HK-2 (cell line): ENCODE results near the gene KCNIP3.

Experiments
- DNase-seq: peaks from one replicate; pipeline ENCODE4 v3.0.0-alpha.2; 2018; ENCODE audit not compliant: unreplicated experiment

Gene KCNIP3

DNA sequence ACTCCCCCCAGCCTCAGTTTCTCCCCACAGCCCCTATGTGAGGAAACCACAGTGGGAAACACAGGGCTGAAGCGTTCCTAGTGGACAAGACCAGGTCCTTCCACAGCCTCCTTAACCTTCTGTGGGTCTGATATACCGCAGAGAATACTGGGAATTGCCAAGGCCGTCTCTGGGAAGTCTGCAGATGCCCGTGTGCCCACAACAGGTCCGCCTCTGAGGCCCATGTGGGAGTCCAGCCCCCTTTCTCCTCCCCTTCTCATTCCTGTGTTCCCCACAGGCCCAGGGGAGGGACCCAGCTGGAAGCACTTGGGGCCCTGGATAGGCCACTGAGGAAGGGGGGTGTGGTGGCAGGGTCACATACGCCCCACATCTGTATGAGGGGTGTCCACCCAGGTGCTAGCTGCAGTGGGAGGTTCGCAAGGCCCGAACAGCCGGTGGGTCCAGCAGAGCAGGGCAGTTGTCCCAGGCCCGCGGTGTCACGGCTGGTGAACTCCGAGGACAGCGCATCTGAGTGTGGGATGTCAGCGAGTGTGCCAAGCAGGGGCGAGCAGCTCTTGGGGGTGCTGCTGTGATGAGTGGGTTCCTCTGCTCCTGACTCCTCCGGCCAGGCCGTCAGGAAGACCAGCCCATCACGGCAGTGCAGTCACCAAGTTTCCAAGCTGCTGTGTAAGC is 2.4 kb upstream of the KCNIP3 start:
- no peak for DNase-seq

DNA sequence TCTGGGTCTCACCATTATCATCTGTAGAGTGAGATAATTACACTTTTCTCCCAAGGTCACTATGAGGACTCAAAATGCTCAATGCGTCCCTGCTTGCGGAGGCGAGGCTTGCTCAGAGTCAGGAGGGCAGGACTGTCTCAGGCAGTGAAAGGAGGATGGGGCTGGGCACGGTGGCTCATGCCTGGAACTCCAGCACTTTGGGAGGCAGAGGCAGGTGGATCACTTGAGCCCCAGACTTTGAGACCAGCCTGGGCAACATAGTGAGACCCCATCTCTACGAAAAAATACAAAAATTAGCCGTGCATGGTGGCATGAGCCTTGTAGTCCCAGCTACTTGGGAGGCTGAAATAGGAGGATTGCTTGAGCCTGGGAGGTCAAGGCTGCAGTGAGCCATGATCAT is 1.8 kb upstream of the KCNIP3 start:
- no peak for DNase-seq

DNA sequence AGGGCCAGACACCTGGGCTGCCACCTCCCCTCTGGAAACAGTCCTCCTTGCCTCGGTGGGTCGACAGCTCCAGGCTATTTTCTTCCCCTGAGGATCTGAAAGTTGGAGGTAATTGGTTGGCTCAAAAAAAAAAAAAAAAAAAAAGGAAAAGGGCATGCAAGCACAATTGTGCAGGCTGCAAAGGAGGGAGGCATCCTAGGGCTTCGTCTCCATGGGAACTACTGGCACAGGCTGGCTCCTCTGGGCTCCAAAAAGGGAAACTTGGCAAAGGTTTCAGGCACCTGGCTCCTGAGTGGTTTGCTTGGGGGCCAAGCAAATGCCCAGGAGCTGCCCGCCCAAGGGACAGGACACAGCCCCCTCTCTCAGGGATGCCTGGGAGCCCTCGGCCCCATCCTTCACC is 1.1 kb upstream of the KCNIP3 start:
- no peak for DNase-seq

GRCh38 chr2:95297639-95298395 is 670 bp downstream of the KCNIP3 start:
- DNase-seq: no peak

- DNase-seq: no peak
These were observed 1.5 kb downstream of the KCNIP3 start for GRCh38 chr2:95298486-95299111.

DNA sequence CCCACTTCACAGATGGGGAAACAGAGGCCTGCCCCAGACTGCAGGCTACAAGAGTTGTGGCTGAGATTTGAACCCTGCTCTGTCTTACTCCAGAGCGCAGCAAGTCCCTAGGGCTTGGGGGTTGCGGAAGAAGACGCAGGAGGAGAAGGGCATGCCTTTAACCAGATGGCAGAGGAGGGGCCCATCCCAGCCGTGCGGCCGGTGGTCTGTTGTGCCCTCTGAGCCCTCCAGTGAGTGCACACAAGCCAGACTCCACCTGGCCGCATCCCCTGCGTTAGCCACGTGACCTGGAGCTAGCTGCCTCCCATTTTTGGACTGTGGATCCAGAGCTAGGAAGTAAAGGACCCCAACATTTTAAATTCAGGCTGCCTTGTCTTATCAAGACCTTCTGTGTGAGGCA is 2.8 kb downstream of the KCNIP3 start:
- no peak for DNase-seq

- no peak for DNase-seq
These were observed 3.3 kb downstream of the KCNIP3 start for GRCh38 chr2:95300450-95300849.

- DNase-seq: no peak
These were observed 4.0 kb downstream of the KCNIP3 start for GRCh38 chr2:95301186-95301585.

- no peak for DNase-seq
These were observed 4.9 kb downstream of the KCNIP3 start for GRCh38 chr2:95301876-95302641.

- DNase-seq: no peak
These were observed 6.2 kb downstream of the KCNIP3 start for GRCh38 chr2:95303191-95303919.

GRCh38 chr2:95305380-95306061 is 8.4 kb downstream of the KCNIP3 start:
- DNase-seq: no peak

- no peak for DNase-seq
These were observed 9.3 kb downstream of the KCNIP3 start for GRCh38 chr2:95306336-95306895.

- no peak for DNase-seq
These were observed 9.9 kb downstream of the KCNIP3 start for GRCh38 chr2:95307036-95307435.

DNA sequence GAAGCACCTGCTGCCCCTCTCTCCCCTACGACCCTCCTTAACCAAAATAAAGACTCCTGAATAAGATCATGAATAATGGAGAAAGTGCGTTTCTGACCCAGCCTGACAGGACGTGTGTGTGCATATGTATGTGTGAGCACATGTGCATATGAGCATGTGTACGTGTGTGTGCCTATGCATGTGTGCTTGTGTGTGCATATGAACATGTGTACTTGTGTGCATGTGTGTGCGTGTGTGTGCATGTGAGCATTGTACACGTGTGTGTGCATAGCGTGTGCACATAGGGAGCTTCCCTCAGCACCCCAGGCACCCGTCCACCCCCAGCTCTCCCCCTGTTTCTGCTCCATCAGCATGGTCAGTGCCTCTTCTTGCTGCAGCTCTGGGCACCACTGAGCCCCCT is 10.7 kb downstream of the KCNIP3 start:
- DNase-seq: no peak

DNA sequence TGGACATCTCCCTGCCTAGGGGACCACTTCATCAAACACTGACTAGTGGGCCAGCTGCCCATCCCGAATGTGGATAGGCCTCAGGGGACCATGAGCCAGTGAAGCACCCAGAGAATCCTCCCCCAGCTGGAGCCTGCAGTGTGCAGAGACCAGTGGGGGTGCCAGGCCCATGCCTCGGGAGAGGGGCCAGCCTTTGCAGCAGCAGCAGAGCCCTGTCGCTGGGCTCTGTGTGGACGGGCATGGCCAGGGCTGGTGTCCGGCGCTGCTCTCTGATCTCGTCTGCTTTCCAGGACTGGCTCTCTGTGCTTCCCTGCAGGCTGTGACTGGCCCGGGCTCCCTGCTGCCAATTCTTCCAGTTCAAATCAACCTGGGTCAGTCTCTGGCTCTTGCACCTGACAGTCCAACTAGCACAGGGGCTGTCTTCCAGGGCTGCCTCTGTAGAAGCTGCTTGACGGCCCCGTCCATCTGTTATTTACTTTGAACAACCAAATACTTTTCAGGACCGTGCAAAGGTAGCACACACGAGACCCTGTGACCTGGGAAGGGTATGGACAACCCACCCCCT is 11.4 kb downstream of the KCNIP3 start:
- DNase-seq: no peak

DNA sequence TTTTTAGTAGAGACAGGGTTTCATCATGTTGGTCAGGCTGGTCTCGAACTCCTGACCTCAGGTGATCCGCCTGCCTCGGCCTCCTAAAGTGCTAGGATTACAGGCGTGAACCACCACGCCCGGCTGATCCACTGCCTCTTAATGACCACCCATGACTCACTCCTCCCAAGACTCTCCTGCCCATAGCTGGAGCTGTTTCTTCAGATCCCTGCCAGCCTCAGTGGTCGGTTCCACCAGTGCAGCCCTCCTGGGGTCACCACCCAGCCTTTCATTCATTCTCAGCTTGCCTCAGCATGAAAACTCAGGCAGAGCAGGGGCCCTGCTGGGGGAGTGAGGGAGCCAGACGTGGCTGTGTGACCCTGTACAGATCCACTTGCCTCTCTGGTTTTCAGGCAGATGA is 12.5 kb downstream of the KCNIP3 start:
- no peak for DNase-seq

DNA sequence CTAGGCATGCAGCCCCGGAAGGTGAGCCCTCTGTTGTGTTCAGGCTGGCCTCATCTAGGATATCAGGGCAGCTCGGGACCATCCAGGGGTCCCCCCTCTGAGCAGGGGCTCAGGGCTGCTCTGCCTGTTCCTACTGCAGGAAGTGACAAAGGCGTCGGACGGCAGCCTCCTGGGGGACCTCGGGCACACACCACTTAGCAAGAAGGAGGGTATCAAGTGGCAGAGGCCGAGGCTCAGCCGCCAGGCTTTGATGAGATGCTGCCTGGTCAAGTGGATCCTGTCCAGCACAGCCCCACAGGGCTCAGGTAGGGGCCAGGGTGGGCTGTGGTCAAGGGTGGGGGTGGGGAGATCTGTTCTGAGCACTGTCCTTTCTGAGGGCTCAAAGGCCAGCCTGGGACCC is 13.1 kb downstream of the KCNIP3 start:
- DNase-seq: no peak

- no peak for DNase-seq
These were observed 13.5 kb downstream of the KCNIP3 start for GRCh38 chr2:95310651-95311050.

DNA sequence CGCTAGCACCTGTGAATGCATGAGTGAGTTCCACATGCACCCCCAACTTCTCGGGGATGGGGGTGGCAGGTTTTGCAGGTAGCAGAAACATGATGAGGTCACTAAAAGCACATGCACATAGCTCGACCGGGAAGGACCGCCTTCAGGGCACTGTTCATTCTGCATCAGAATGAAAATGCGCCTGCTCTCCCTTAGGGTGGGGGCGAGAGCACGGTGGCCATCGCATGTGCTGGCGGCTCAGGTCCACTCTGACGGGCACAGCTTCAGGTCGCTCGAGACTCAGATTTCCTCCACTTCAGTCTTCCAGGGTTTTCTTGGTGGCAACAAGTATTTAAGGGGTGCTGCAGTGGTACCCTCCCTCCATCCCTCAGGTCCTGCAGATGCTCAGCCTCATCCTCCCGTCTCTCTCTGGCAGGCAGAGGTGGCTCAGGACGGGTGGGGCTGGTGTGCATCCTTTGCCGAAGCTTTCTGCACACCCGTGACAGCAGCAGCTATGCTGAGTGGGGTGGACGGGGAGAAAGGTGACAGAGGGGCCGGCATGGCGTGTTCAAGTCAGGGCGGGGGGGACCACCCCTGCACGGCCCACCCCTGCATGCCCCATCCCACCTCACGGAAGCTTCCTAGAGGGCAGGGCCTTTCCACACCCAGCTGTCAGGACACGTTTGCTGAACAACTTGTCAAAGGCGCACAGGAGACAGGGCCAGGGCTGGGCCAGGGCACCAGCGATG is 14.8 kb downstream of the KCNIP3 start:
- no peak for DNase-seq
